ENCODE data around the gene KCNAB2.

Gene KCNAB2

DNA sequence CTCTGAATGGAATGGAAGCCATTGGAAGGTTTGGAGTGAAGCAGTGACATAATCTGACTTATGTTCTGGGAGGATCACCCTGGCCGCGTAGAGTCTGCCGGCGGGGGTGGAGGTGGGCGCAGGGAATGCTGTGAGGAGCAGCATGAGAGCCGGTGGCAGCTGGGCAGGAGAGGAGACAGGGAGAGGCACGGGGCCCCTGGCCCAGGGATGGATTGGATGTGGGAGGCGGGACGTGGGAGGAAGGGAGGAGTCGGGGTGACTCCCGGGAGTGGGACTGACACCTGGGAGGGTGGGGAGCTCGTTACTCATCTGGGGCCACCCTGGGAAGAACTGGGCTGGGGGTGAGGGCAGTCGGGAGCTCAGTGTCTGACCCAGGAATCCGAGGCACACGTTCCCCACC, 10.4 kb upstream of the KCNAB2 start:
- no peak for DNase-seq (ENCODE audit: low read depth, low spot score)
- H3K27me3 ChIP-seq (ENCODE audit: insufficient read depth, insufficient read length): no peaks in the 10 kb centered on the region
- TF ChIP-seq YY1 (IDR thresholded peaks at IDR 0.05; ENCODE audit: insufficient read depth, insufficient read length) (no peak), SUZ12 (IDR thresholded peaks at IDR 0.05; ENCODE audit: extremely low read depth, insufficient read depth, insufficient read length) (no peak), ZNF274 (IDR thresholded peaks at IDR 0.05; ENCODE audit: low read depth, low read length) (no peak)
- no peaks in the 10 kb centered on the region for H3K9me3 ChIP-seq (ENCODE audit: insufficient read depth, low read length)
- H3K36me3 ChIP-seq (ENCODE audit: insufficient read depth, insufficient read length, low read length): no peaks in the 10 kb centered on the region
- H3K4me1 ChIP-seq (ENCODE audit: insufficient read depth, insufficient read length): no peaks in the 10 kb centered on the region
- no peak overlapping the region for H3K4me3 ChIP-seq (ENCODE audit: insufficient read length, low read depth)
- H3K9ac ChIP-seq (ENCODE audit: insufficient read length, low read depth): no peak overlapping the region

DNA sequence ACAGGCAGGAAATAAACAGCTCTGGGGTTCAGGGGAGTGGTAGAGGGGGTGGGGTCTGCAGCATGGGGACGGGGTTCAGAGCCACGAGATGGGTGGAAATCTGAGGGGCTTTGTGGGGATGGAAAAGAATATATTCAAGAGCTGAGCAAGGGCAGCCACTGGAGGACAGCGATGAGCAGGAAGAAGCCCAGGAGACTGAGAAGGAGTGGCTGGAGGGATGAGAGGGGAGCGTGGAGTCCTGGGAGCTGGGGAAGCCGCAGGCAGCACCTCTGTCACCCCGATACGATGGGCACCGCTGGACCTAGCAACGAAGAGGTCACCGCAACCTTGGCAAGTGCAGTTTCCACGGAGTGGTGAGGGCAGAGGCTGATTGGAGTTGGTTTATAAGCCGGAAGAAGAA, 10.0 kb upstream of the KCNAB2 start:
- Histone ChIP-seq H3K9ac (ENCODE audit: insufficient read length, low read depth) (no peak overlapping the region), H3K9me3 (ENCODE audit: insufficient read depth, low read length) (no peaks in the 10 kb centered on the region), H3K4me1 (ENCODE audit: insufficient read depth, insufficient read length) (no peaks in the 10 kb centered on the region), H3K36me3 (ENCODE audit: insufficient read depth, insufficient read length, low read length) (no peaks in the 10 kb centered on the region), H3K4me3 (ENCODE audit: insufficient read length, low read depth) (no peak overlapping the region), H3K27me3 (ENCODE audit: insufficient read depth, insufficient read length) (no peaks in the 10 kb centered on the region)
- TF ChIP-seq ZNF274 (IDR thresholded peaks at IDR 0.05; ENCODE audit: low read depth, low read length): no peak
- no peak for TF ChIP-seq SUZ12 (IDR thresholded peaks at IDR 0.05; ENCODE audit: extremely low read depth, insufficient read depth, insufficient read length)
- TF ChIP-seq YY1 (IDR thresholded peaks at IDR 0.05; ENCODE audit: insufficient read depth, insufficient read length): no peak
- DNase-seq (ENCODE audit: low read depth, low spot score): no peak

DNA sequence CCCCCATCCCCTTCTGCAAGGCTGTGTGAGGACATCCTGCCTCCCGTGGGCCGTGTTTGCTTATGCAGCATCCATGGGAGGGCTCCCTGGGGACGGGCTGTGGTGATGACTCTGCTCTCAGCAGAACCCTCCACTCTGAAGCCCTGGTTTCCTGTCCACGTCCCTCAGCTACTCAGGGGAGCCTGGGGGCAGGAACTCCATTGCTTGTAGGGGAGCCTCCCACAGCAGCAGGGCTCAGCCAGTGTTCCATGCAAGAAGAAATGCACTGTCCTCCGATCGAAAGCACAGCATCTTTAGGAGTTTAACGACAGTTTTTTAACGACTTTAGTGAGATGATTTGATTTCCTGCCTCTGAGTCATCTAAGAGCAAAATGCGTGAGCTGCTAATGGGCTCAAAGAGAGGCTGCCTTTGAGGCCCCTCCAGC, 8.3 kb upstream of the KCNAB2 start:
- no peaks in the 10 kb centered on the region for H3K4me1 ChIP-seq (ENCODE audit: insufficient read depth, insufficient read length)
- H3K36me3 ChIP-seq (ENCODE audit: insufficient read depth, insufficient read length, low read length): no peaks in the 10 kb centered on the region

GRCh38 chr1:6038603-6039002, 7.1 kb upstream of the KCNAB2 start:
- Histone ChIP-seq H3K27me3 (ENCODE audit: insufficient read depth, insufficient read length) (no peaks in the 10 kb centered on the region), H3K4me1 (ENCODE audit: insufficient read depth, insufficient read length) (no peaks in the 10 kb centered on the region), H3K36me3 (ENCODE audit: insufficient read depth, insufficient read length, low read length) (no peaks in the 10 kb centered on the region), H3K9me3 (ENCODE audit: insufficient read depth, low read length) (no peaks in the 10 kb centered on the region), H3K9ac (ENCODE audit: insufficient read length, low read depth) (no peak overlapping the region), H3K4me3 (ENCODE audit: insufficient read length, low read depth) (no peak overlapping the region)
- no peak for TF ChIP-seq SUZ12 (IDR thresholded peaks at IDR 0.05; ENCODE audit: extremely low read depth, insufficient read depth, insufficient read length)
- no peak for TF ChIP-seq YY1 (IDR thresholded peaks at IDR 0.05; ENCODE audit: insufficient read depth, insufficient read length)
- TF ChIP-seq ZNF274 (IDR thresholded peaks at IDR 0.05; ENCODE audit: low read depth, low read length): no peak
- no peak for DNase-seq (ENCODE audit: low read depth, low spot score)

More for the DNA sequence above, 8.3 kb upstream of the KCNAB2 start:
- H3K4me3 ChIP-seq (ENCODE audit: insufficient read length, low read depth): no peak overlapping the region
- TF ChIP-seq YY1 (IDR thresholded peaks at IDR 0.05; ENCODE audit: insufficient read depth, insufficient read length) (no peak), ZNF274 (IDR thresholded peaks at IDR 0.05; ENCODE audit: low read depth, low read length) (no peak), SUZ12 (IDR thresholded peaks at IDR 0.05; ENCODE audit: extremely low read depth, insufficient read depth, insufficient read length) (no peak)
- H3K9me3 ChIP-seq (ENCODE audit: insufficient read depth, low read length): no peaks in the 10 kb centered on the region
- H3K27me3 ChIP-seq (ENCODE audit: insufficient read depth, insufficient read length): no peaks in the 10 kb centered on the region
- no peak overlapping the region for H3K9ac ChIP-seq (ENCODE audit: insufficient read length, low read depth)
- no peak for DNase-seq (ENCODE audit: low read depth, low spot score)

DNA sequence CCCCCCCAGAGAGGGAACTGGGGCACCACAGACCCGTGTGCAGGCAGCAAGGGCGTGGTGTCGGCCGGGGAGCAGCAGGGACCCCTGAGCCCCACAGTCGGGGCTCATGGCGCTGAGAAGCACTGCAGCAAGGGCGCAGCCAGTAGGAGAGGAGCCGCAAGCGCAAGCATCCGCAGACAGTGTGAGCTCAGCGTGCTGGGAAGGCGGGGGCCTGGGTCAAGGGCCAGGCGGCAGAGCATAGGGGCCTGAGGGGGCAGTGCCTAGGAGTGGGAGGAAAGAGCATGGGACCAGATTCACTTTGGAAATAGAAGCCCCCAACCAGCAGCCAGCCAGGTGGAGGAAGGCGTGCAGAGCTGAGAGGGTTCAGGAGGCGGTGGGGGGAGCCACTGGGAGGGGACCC, 6.7 kb upstream of the KCNAB2 start:
- Histone ChIP-seq H3K27me3 (ENCODE audit: insufficient read depth, insufficient read length) (no peaks in the 10 kb centered on the region), H3K9me3 (ENCODE audit: insufficient read depth, low read length) (no peaks in the 10 kb centered on the region), H3K9ac (ENCODE audit: insufficient read length, low read depth) (no peak overlapping the region), H3K4me3 (ENCODE audit: insufficient read length, low read depth) (no peak overlapping the region), H3K4me1 (ENCODE audit: insufficient read depth, insufficient read length) (no peaks in the 10 kb centered on the region), H3K36me3 (ENCODE audit: insufficient read depth, insufficient read length, low read length) (no peaks in the 10 kb centered on the region)
- no peak for DNase-seq (ENCODE audit: low read depth, low spot score)
- no peak for TF ChIP-seq ZNF274 (IDR thresholded peaks at IDR 0.05; ENCODE audit: low read depth, low read length)
- TF ChIP-seq YY1 (IDR thresholded peaks at IDR 0.05; ENCODE audit: insufficient read depth, insufficient read length): no peak
- TF ChIP-seq SUZ12 (IDR thresholded peaks at IDR 0.05; ENCODE audit: extremely low read depth, insufficient read depth, insufficient read length): no peak

DNA sequence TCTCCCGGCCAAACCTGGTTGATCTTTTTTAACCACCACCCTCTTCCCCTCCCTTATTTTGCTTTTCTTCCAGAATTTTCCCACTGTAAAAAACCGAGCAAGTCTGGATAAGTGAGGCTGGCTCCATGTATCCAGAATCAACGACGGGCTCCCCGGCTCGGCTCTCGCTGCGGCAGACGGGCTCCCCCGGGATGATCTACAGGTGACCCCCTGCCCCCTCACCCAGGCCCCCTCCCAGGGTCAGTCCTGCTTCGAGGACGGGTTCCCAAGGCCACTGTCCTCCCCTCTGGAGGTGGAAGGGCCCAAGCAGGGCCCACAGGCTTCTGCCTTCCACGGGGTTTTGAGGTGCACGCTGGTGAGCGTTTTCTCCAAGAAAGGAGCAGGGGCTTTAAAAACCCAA, 5.2 kb upstream of the KCNAB2 start:
- TF ChIP-seq YY1 (IDR thresholded peaks at IDR 0.05; ENCODE audit: insufficient read depth, insufficient read length) (no peak), ZNF274 (IDR thresholded peaks at IDR 0.05; ENCODE audit: low read depth, low read length) (no peak), SUZ12 (IDR thresholded peaks at IDR 0.05; ENCODE audit: extremely low read depth, insufficient read depth, insufficient read length) (no peak)
- no peaks in the 10 kb centered on the region for H3K4me1 ChIP-seq (ENCODE audit: insufficient read depth, insufficient read length)
- H3K9me3 ChIP-seq (ENCODE audit: insufficient read depth, low read length): no peaks in the 10 kb centered on the region
- H3K36me3 ChIP-seq (ENCODE audit: insufficient read depth, insufficient read length, low read length): no peaks in the 10 kb centered on the region
- no peak overlapping the region for H3K9ac ChIP-seq (ENCODE audit: insufficient read length, low read depth)
- no peak for DNase-seq (ENCODE audit: low read depth, low spot score)
- H3K4me3 ChIP-seq (ENCODE audit: insufficient read length, low read depth): no peak overlapping the region
- no peaks in the 10 kb centered on the region for H3K27me3 ChIP-seq (ENCODE audit: insufficient read depth, insufficient read length)

GRCh38 chr1:6040861-6041415, 4.8 kb upstream of the KCNAB2 start:
- no peak overlapping the region for H3K9ac ChIP-seq (ENCODE audit: insufficient read length, low read depth)
- no peak for DNase-seq (ENCODE audit: low read depth, low spot score)

More at GRCh38 chr1:6040861-6041415, 4.8 kb upstream of the KCNAB2 start:
- Histone ChIP-seq H3K4me3 (ENCODE audit: insufficient read length, low read depth) (no peak overlapping the region), H3K27me3 (ENCODE audit: insufficient read depth, insufficient read length) (no peaks in the 10 kb centered on the region), H3K4me1 (ENCODE audit: insufficient read depth, insufficient read length) (no peaks in the 10 kb centered on the region), H3K36me3 (ENCODE audit: insufficient read depth, insufficient read length, low read length) (no peaks in the 10 kb centered on the region), H3K9me3 (ENCODE audit: insufficient read depth, low read length) (no peaks in the 10 kb centered on the region)
- TF ChIP-seq ZNF274 (IDR thresholded peaks at IDR 0.05; ENCODE audit: low read depth, low read length): no peak
- no peak for TF ChIP-seq YY1 (IDR thresholded peaks at IDR 0.05; ENCODE audit: insufficient read depth, insufficient read length)
- no peak for TF ChIP-seq SUZ12 (IDR thresholded peaks at IDR 0.05; ENCODE audit: extremely low read depth, insufficient read depth, insufficient read length)
